NCI-H510A (cell line): ENCODE measurements around the gene CHRNA7.
"Not testable (repeated sequence)": the region's sequence is repeated elsewhere in the genome, so short reads cannot be mapped to it uniquely, and the experiment has no call there.

Source experiments
- DNase-seq: peaks from one replicate; lab custom pipeline; 2025; lab: John Stamatoyannopoulos, UW

The CHRNA7 gene

GRCh38 chr15:32193780-32194179, 163.5 kb downstream of the CHRNA7 start:
- DNase-seq: not testable (repeated sequence)

- not testable (repeated sequence) for DNase-seq
Observed at GRCh38 chr15:32196206-32196605, 165.9 kb downstream of the CHRNA7 start.

GRCh38 chr15:32198938-32199337, 168.6 kb downstream of the CHRNA7 start:
- not testable (repeated sequence) for DNase-seq

GRCh38 chr15:32209081-32209480, 178.8 kb downstream of the CHRNA7 start:
- not testable (repeated sequence) for DNase-seq

GRCh38 chr15:32218666-32219065, 188.4 kb downstream of the CHRNA7 start:
- DNase-seq: no peak
